Uterus (tissue), 2 donors: ENCODE results near the gene DLGAP3.

Source experiments
- CTCF ChIP-seq, 4 experiments: fragments of 200-600 bp in 2 of 4; fragments of 450-650 bp in 2 of 4; sonication (generic) in 2 of 4; IDR thresholded peaks; one replicate each; pipeline ENCODE4 v1.5.1; 2016 to 2019; ENCODE audit warnings: antibody characterized with exemption in 4 of 4, mild to moderate bottlenecking in 2 of 4, moderate library complexity in 1 of 4
- POLR2A ChIP-seq, 2 donors: fragments of 450-650 bp; IDR thresholded peaks; one replicate each; pipeline ENCODE4 v1.6.1; 2016; ENCODE audit warnings: antibody characterized with exemption in 2 of 2, mild to moderate bottlenecking in 1 of 2, moderate library complexity in 1 of 2

GRCh38 chr1:34899471-34899870 is 30.0 kb downstream of the DLGAP3 start:
- TF ChIP-seq CTCF (IDR thresholded peaks at IDR 0.05) (no peak), POLR2A (IDR thresholded peaks at IDR 0.05) (no peak)
